G401.6 (cell line): ENCODE measurements around the gene MARK3.
"Not testable (repeated sequence)": the region's sequence is repeated elsewhere in the genome, so short reads cannot be mapped to it uniquely, and the experiment has no call there.

Source experiments
- FAIRE-seq: peaks from 2 replicates; lab custom pipeline; 2012; peaks lifted over from hg19 to GRCh38; lab: Jason Lieb, UNC

The MARK3 gene

GRCh38 chr14:103492156-103492925 lies 107.1 kb downstream of the MARK3 start:
- no peak for FAIRE-seq

GRCh38 chr14:103495854-103496253 lies 110.6 kb downstream of the MARK3 start:
- no peak for FAIRE-seq

GRCh38 chr14:103496776-103497175 lies 111.6 kb downstream of the MARK3 start:
- no peak for FAIRE-seq

GRCh38 chr14:103499709-103500108 lies 114.5 kb downstream of the MARK3 start:
- no peak for FAIRE-seq

- FAIRE-seq, result peak; percentile 75
These were observed 115.2 kb downstream of the MARK3 start for GRCh38 chr14:103500148-103500990.

GRCh38 chr14:103501041-103501870 lies 116.0 kb downstream of the MARK3 start:
- FAIRE-seq, result no peak

- FAIRE-seq, result no peak
These were observed 116.9 kb downstream of the MARK3 start for GRCh38 chr14:103501921-103502669.

- no peak for FAIRE-seq
These were observed 117.7 kb downstream of the MARK3 start for GRCh38 chr14:103502877-103503276.

GRCh38 chr14:103503296-103503695 lies 118.1 kb downstream of the MARK3 start:
- FAIRE-seq, result no peak

GRCh38 chr14:103504991-103505565 lies 119.9 kb downstream of the MARK3 start:
- no peak for FAIRE-seq

GRCh38 chr14:103507751-103508150 lies 122.5 kb downstream of the MARK3 start:
- FAIRE-seq, result no peak

- FAIRE-seq, result no peak
These were observed 123.5 kb downstream of the MARK3 start for GRCh38 chr14:103508521-103509329.

GRCh38 chr14:103509864-103510723 lies 124.9 kb downstream of the MARK3 start:
- FAIRE-seq, result no peak

- FAIRE-seq, result no peak
These were observed 125.8 kb downstream of the MARK3 start for GRCh38 chr14:103510724-103511693.

- not testable (repeated sequence) for FAIRE-seq
These were observed 127.0 kb downstream of the MARK3 start for GRCh38 chr14:103512180-103512579.

GRCh38 chr14:103512701-103513611 lies 127.7 kb downstream of the MARK3 start:
- no peak for FAIRE-seq
